Smooth muscle cell (in vitro differentiated cells): ENCODE data around the gene KCNJ3. TPM values are rescaled to one million over a fixed set of nuclear protein-coding genes. Genes with fewer than 3 reads are reported as not detected.

Experiments
- DNase-seq: peaks from one replicate; lab custom pipeline; 2025; ENCODE audit not compliant: unreplicated experiment; lab: John Stamatoyannopoulos, UW
- H2AFZ ChIP-seq: fragments of 200-600 bp; sonication (generic); 2 replicates; pipeline ENCODE4 v1.6.0; 2016; ENCODE audit warnings: antibody characterized with exemption, low read depth, mild to moderate bottlenecking
- H3F3A ChIP-seq: fragments of 200-600 bp; sonication (generic); 2 replicates; pipeline ENCODE4 v1.6.0; 2017; ENCODE audit warnings: antibody characterized with exemption, low read depth
- H3K27ac ChIP-seq: fragments of 200-600 bp; sonication (generic); 2 replicates; pipeline ENCODE4 v1.5.1; 2016; ENCODE audit warnings: low read depth, mild to moderate bottlenecking
- H3K27me3 ChIP-seq: fragments of 200-600 bp; sonication (generic); 2 replicates; pipeline ENCODE4 v1.6.1; 2016; ENCODE audit warnings: low read depth, mild to moderate bottlenecking
- H3K36me3 ChIP-seq: fragments of 200-600 bp; sonication (generic); 2 replicates; pipeline ENCODE4 v1.5.1; 2016; ENCODE audit warnings: low read depth
- H3K4me1 ChIP-seq: fragments of 200-600 bp; sonication (generic); 2 replicates; pipeline ENCODE4 v1.5.1; 2016; ENCODE audit warnings: low read depth
- H3K4me2 ChIP-seq: fragments of 200-600 bp; sonication (generic); 2 replicates; pipeline ENCODE4 v1.6.0; 2016; ENCODE audit warnings: mild to moderate bottlenecking
- H3K4me3 ChIP-seq: fragments of 200-600 bp; sonication (generic); 2 replicates; pipeline ENCODE4 v1.5.1; 2016; ENCODE audit warnings: mild to moderate bottlenecking
- H3K79me2 ChIP-seq: fragments of 200-600 bp; sonication (generic); 2 replicates; pipeline ENCODE4 v1.6.0; 2016; ENCODE audit warnings: low read depth, mild to moderate bottlenecking
- H3K9ac ChIP-seq: fragments of 200-600 bp; sonication (generic); 2 replicates; pipeline ENCODE4 v1.6.0; 2016; ENCODE audit warnings: low read depth
- H3K9me3 ChIP-seq: fragments of 200-600 bp; sonication (generic); replicated peaks from 2 replicates; pipeline ENCODE4 v1.5.1; 2016; ENCODE audit warnings: low read depth
- H4K20me1 ChIP-seq: fragments of 200-600 bp; sonication (generic); 2 replicates; pipeline ENCODE4 v1.6.0; 2016; ENCODE audit warnings: low read depth
- CTCF ChIP-seq: fragments of 200-600 bp; sonication (generic); IDR thresholded peaks from 2 replicates; pipeline ENCODE4 v1.5.1; 2017; ENCODE audit warnings: borderline replicate concordance, mild to moderate bottlenecking, antibody characterized with exemption; ENCODE audit not compliant: insufficient read depth, poor library complexity, severe bottlenecking
- WGBS: methylation state at CpG from one replicate; pipeline ENCODE4 v1.1.7; 2016; ENCODE audit warnings: low lambda C conversion rate; 5-methylcytosine and 5-hydroxymethylcytosine counted together
- polyA plus RNA-seq: library from polyadenylated mRNA; unstranded; fragments of >200 nt; fragmentation: Nextera tagmentation; extraction: Ambion mirVana; gene quantifications from 2 replicates; pipeline ENCODE4 v1.2.1, GENCODE V29; 2016
- total RNA-seq: library from RNA; depleted of rRNA; stranded (reverse); fragments of >200 nt; gene quantifications from 2 replicates; pipeline ENCODE4 v1.2.3, GENCODE V29; 2014

Gene KCNJ3
- total and polyA plus RNA-seq, 2 experiments from 2014 or later: 0.22 TPM; not detected in 1

- TF ChIP-seq CTCF: no peak
- WGBS: 83% methylated on average over 1 of the region's 1 CpG
- H3K79me2 ChIP-seq: no peaks in the 10 kb centered on the region
- H3K9me3 ChIP-seq: no peaks in the 10 kb centered on the region
- no peaks in the 10 kb centered on the region for H3F3A ChIP-seq
- DNase-seq: no peak
- no peak overlapping the region for H3K4me2 ChIP-seq
- H3K4me1 ChIP-seq: no peaks in the 10 kb centered on the region
- H3K27ac ChIP-seq: no peak overlapping the region
- H2AFZ ChIP-seq: no peak overlapping the region
- H3K4me3 ChIP-seq: no peak overlapping the region
- H3K36me3 ChIP-seq: no peaks in the 10 kb centered on the region
- H3K27me3 ChIP-seq: no peaks in the 10 kb centered on the region
- H4K20me1 ChIP-seq: no peaks in the 10 kb centered on the region
- H3K9ac ChIP-seq: no peak overlapping the region
Measured at GRCh38 chr2:154670083-154670482, 28.4 kb upstream of the KCNJ3 start.

GRCh38 chr2:154673694-154674093 is 24.8 kb upstream of the KCNJ3 start:
- no peaks in the 10 kb centered on the region for H3K79me2 ChIP-seq
- no peaks in the 10 kb centered on the region for H3K4me1 ChIP-seq
- DNase-seq: no peak
- H3K27me3 ChIP-seq: no peaks in the 10 kb centered on the region
- no peak for TF ChIP-seq CTCF
- no peak overlapping the region for H3K27ac ChIP-seq
- H3F3A ChIP-seq: no peaks in the 10 kb centered on the region
- no peaks in the 10 kb centered on the region for H3K36me3 ChIP-seq
- H3K4me3 ChIP-seq: no peak overlapping the region
- WGBS: 84% methylated on average over 3 of the region's 3 CpGs
- no peaks in the 10 kb centered on the region for H4K20me1 ChIP-seq
- H3K9ac ChIP-seq: no peak overlapping the region
- no peak overlapping the region for H3K4me2 ChIP-seq
- H2AFZ ChIP-seq: no peak overlapping the region
- H3K9me3 ChIP-seq: no peaks in the 10 kb centered on the region

GRCh38 chr2:154677401-154677800 is 21.1 kb upstream of the KCNJ3 start:
- Histone ChIP-seq H3K36me3 (no peaks in the 10 kb centered on the region), H3K27me3 (no peaks in the 10 kb centered on the region), H3K4me3 (no peak overlapping the region), H3K4me2 (no peak overlapping the region), H3K9ac (no peak overlapping the region), H4K20me1 (no peaks in the 10 kb centered on the region), H3K27ac (no peak overlapping the region), H2AFZ (no peak overlapping the region), H3K4me1 (no peaks in the 10 kb centered on the region), H3F3A (no peaks in the 10 kb centered on the region), H3K79me2 (no peaks in the 10 kb centered on the region), H3K9me3 (no peaks in the 10 kb centered on the region)
- no peak for DNase-seq
- WGBS: 90% methylated on average over 3 of the region's 3 CpGs
- no peak for TF ChIP-seq CTCF

- H3F3A ChIP-seq: no peaks in the 10 kb centered on the region
- H3K4me1 ChIP-seq: no peaks in the 10 kb centered on the region
- no peak overlapping the region for H2AFZ ChIP-seq
- TF ChIP-seq CTCF: no peak
- no peaks in the 10 kb centered on the region for H4K20me1 ChIP-seq
- H3K79me2 ChIP-seq: no peaks in the 10 kb centered on the region
- 96% methylated on average over 2 of the region's 2 CpGs for WGBS
- H3K9ac ChIP-seq: no peak overlapping the region
- H3K9me3 ChIP-seq: no peaks in the 10 kb centered on the region
- H3K4me3 ChIP-seq: no peak overlapping the region
- H3K36me3 ChIP-seq: no peaks in the 10 kb centered on the region
- no peaks in the 10 kb centered on the region for H3K27me3 ChIP-seq
- DNase-seq: no peak
- no peak overlapping the region for H3K4me2 ChIP-seq
- no peak overlapping the region for H3K27ac ChIP-seq
Measured at GRCh38 chr2:154681741-154682140, 16.8 kb upstream of the KCNJ3 start.
